Measurements from ENCODE around the gene SLC25A33. TPM values are rescaled to one million over a fixed set of nuclear protein-coding genes. Genes with fewer than 3 reads are reported as not detected.

SLC25A33 gene
- total RNA-seq, 1 donor from 2014 or later = 20.8 TPM

- TF ChIP-seq EZH2 (IDR thresholded peaks at IDR 0.05) (no peak), CTCF (IDR thresholded peaks at IDR 0.05) (no peak), EZH2phosphoT487 (IDR thresholded peaks at IDR 0.05) (no peak)
- Histone ChIP-seq H3K79me2 (ENCODE audit: low read depth) (peaks cover 68% of the 10 kb centered on the region), H3F3A (ENCODE audit: low read depth) (peaks cover 48% of the 10 kb centered on the region), H3K27ac (no peak overlapping the region), H3K9me3 (ENCODE audit: low read depth) (no peaks in the 10 kb centered on the region), H3K4me1 (peaks cover 56% of the 10 kb centered on the region), H3K27me3 (no peaks in the 10 kb centered on the region), H3K9ac (no peak overlapping the region), H3K4me3 (peak overlapping the region; percentile 23), H3K36me3 (no peaks in the 10 kb centered on the region), H2AFZ (replicated peaks) (no peak overlapping the region), H4K20me1 (ENCODE audit: low read depth) (peaks cover 69% of the 10 kb centered on the region), H3K4me2 (peak overlapping the region; percentile 66)
- Mint-ChIP-seq H3K9me3 (no peaks in the 10 kb centered on the region), H3K27ac (peak overlapping the region; percentile 31), H3K36me3 (peaks cover 6% of the 10 kb centered on the region), H3K27me3 (ENCODE audit: insufficient read depth, low read depth) (peaks cover 6% of the 10 kb centered on the region), H3K4me1 (peaks cover 51% of the 10 kb centered on the region), H3K4me3 (peak overlapping the region; percentile 93)
- peak; percentile 63 for DNase-seq (ENCODE audit: low spot score)
Measured at GRCh38 chr1:9590945-9591668, 51.8 kb downstream of the SLC25A33 start.

- H3K4me3 ChIP-seq = peak overlapping the region; percentile 23
- no peak overlapping the region for H3K27ac ChIP-seq
- H3K4me1 ChIP-seq = peaks cover 56% of the 10 kb centered on the region
- H3K36me3 ChIP-seq = no peaks in the 10 kb centered on the region
- no peak overlapping the region for H2AFZ ChIP-seq (replicated peaks)
- no peaks in the 10 kb centered on the region for H3K27me3 ChIP-seq
- Mint-ChIP-seq H3K4me3 (peak overlapping the region; percentile 75), H3K4me1 (peaks cover 51% of the 10 kb centered on the region), H3K27ac (peak overlapping the region; percentile 85), H3K9me3 (no peaks in the 10 kb centered on the region), H3K36me3 (peaks cover 6% of the 10 kb centered on the region), H3K27me3 (ENCODE audit: insufficient read depth, low read depth) (peaks cover 6% of the 10 kb centered on the region)
- H3K4me2 ChIP-seq = peak overlapping the region; percentile 66
- H3K9me3 ChIP-seq (ENCODE audit: low read depth) = no peaks in the 10 kb centered on the region
- H4K20me1 ChIP-seq (ENCODE audit: low read depth) = peaks cover 76% of the 10 kb centered on the region
- TF ChIP-seq EZH2phosphoT487 (IDR thresholded peaks at IDR 0.05) (no peak), EZH2 (IDR thresholded peaks at IDR 0.05) (no peak), CTCF (IDR thresholded peaks at IDR 0.05) (no peak)
- no peak overlapping the region for H3K9ac ChIP-seq
- peaks cover 69% of the 10 kb centered on the region for H3K79me2 ChIP-seq (ENCODE audit: low read depth)
- no peak for DNase-seq (ENCODE audit: low spot score)
- H3F3A ChIP-seq (ENCODE audit: low read depth) = peaks cover 41% of the 10 kb centered on the region
Measured at GRCh38 chr1:9591669-9592509, 52.6 kb downstream of the SLC25A33 start.

- H3K36me3 ChIP-seq = no peaks in the 10 kb centered on the region
- no peak overlapping the region for H2AFZ ChIP-seq (replicated peaks)
- peaks cover 37% of the 10 kb centered on the region for H3F3A ChIP-seq (ENCODE audit: low read depth)
- peaks cover 6% of the 10 kb centered on the region for H3K27me3 Mint-ChIP-seq (ENCODE audit: insufficient read depth, low read depth)
- peak overlapping the region; percentile 66 for H3K4me2 ChIP-seq
- H3K4me3 ChIP-seq = peak overlapping the region; percentile 6
- H3K4me1 Mint-ChIP-seq = peaks cover 51% of the 10 kb centered on the region
- no peaks in the 10 kb centered on the region for H3K9me3 ChIP-seq (ENCODE audit: low read depth)
- peaks cover 78% of the 10 kb centered on the region for H4K20me1 ChIP-seq (ENCODE audit: low read depth)
- H3K27me3 ChIP-seq = no peaks in the 10 kb centered on the region
- peaks cover 6% of the 10 kb centered on the region for H3K36me3 Mint-ChIP-seq
- no peak for TF ChIP-seq EZH2phosphoT487 (IDR thresholded peaks at IDR 0.05)
- TF ChIP-seq EZH2 (IDR thresholded peaks at IDR 0.05) = no peak
- TF ChIP-seq CTCF (IDR thresholded peaks at IDR 0.05) = no peak
- peaks cover 69% of the 10 kb centered on the region for H3K79me2 ChIP-seq (ENCODE audit: low read depth)
- no peaks in the 10 kb centered on the region for H3K9me3 Mint-ChIP-seq
- H3K4me1 ChIP-seq = peaks cover 56% of the 10 kb centered on the region
- H3K4me3 Mint-ChIP-seq = peak overlapping the region; percentile 61
- peak overlapping the region; percentile 19 for H3K27ac ChIP-seq
- no peak overlapping the region for H3K9ac ChIP-seq
- DNase-seq (ENCODE audit: low spot score) = no peak
- H3K27ac Mint-ChIP-seq = no peak overlapping the region
Measured at GRCh38 chr1:9592510-9593075, 53.3 kb downstream of the SLC25A33 start.

Measured in neural progenitor cell (in vitro differentiated cells).